Left renal pelvis (tissue), 4 donors: ENCODE data around the gene PSMG3. TPM values are rescaled to one million over a fixed set of nuclear protein-coding genes. Genes with fewer than 3 reads are reported as not detected.

Experiments
- polyA plus RNA-seq, 4 donors: library from polyadenylated mRNA; unstranded; fragments of 120-200 nt; gene quantifications; one replicate each; pipeline ENCODE4 v1.2.1, GENCODE V29; 2013; ENCODE audit not compliant: insufficient read length in 4 of 4

Gene PSMG3
- polyA plus RNA-seq, 4 donors: 25.4 to 35.6 (median 31.2) TPM

Other genes with a start within 250 kb of the PSMG3 start
- gene MICALL2, start 110.6 kb downstream of the PSMG3 start, polyA plus RNA-seq: 10 to 100 TPM in 1 of 4 donors, 1 to 10 TPM in 3; 5.4 to 16.3 (median 7.0) TPM
- gene INTS1, start 65.6 kb downstream of the PSMG3 start, polyA plus RNA-seq: 10 to 100 TPM; 55.4 to 96.1 (median 57.7) TPM
- gene MAFK, start 39.3 kb downstream of the PSMG3 start, polyA plus RNA-seq: 10 to 100 TPM in 2 of 4 donors, 1 to 10 TPM in 2; 4.4 to 14.8 (median 8.8) TPM
- 10 to 100 TPM in 1 of 4 donors, 1 to 10 TPM in 2, under 1 TPM in 1; 0.31 to 10.7 (median 5.8) TPM for gene TMEM184A, start 13.8 kb downstream of the PSMG3 start, polyA plus RNA-seq
- gene ELFN1, start 100.2 kb upstream of the PSMG3 start, polyA plus RNA-seq: 10 to 100 TPM; 10.8 to 17.3 (median 11.6) TPM